GM21576 (cell line): Measurements from ENCODE around the gene SIL1.
"Not testable (repeated sequence)": the region's sequence is repeated elsewhere in the genome, so short reads cannot be mapped to it uniquely, and the experiment has no call there.

Source experiments
- ATAC-seq: cut with Tn5 transposase; IDR thresholded peaks from one replicate; pipeline ENCODE4 v1.9.1; 2021; ENCODE audit warnings: mild to moderate bottlenecking, moderate library complexity; ENCODE audit not compliant: unreplicated experiment

Gene SIL1

DNA sequence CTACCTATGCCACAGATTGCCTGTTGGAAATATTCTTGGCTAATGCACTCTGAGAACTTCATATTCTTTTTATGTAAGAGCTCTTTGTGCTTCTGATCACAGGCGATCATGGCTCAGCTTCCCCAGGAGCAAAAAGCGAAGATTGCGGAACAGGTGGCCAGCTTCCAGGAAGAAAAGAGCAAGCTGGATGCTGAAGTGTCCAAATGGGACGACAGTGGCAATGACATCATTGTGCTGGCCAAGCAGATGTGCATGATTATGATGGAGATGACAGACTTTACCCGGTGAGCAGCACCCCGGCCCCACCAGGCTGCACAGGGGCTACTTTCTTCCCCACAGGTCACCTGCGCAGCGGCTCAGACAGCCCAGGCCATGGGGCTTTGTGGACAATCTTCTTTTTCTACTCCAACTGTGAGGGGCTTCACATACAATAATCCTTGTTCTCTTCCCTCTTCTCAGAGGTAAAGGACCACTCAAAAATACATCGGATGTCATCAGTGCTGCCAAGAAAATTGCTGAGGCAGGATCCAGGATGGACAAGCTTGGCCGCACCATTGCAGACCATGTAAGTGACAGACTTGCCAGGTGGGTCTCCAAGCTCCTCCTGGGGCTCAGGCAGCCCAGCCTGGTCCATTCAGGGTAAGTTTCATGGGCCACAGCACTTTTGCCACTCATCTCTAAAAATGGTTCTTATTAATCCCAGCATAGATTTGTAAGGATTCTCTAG, 267.6 kb downstream of the SIL1 start:
- no peak for ATAC-seq

DNA sequence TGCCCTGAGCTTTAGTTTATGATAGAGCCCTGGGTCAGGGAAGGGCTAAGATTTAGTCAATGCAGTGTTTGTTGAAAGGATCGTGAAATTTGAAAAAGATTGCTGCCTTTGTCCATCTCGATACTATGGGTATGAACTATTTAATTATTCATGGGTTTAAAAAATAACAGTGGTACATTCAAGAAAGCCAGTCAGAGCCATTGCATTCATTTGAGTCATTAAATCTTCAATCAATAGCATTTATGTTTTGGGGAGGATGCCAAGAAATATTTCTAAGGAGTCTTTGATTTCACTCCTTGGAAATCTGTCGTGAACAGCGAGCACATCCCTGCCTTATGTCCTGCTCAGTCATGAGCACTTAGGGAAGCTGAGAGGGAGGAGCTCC, 268.6 kb downstream of the SIL1 start:
- no peak for ATAC-seq

DNA sequence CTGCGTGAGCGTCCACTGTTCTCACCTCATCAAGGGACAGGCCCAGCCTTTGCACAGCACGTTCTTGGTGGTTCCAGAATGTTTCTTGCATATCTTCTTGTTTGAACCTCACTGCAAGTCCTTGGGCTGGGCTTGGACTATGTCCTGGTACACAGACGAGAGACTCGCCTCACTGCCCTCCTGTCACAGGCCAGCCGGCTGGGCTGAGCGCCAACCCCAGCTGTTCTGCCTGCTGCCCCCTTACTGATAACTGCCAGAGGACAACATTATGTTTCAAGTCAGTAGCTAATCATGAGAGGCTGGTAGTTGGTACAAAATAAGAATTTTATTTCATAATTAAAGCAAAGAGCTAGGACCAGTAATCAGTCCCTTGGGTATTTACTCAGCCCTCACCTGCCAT, 270.2 kb downstream of the SIL1 start:
- no peak for ATAC-seq

GRCh38 chr5:138927544-138927943, 270.6 kb downstream of the SIL1 start:
- no peak for ATAC-seq

- no peak for ATAC-seq
These were observed 271.3 kb downstream of the SIL1 start for GRCh38 chr5:138926688-138927448.

DNA sequence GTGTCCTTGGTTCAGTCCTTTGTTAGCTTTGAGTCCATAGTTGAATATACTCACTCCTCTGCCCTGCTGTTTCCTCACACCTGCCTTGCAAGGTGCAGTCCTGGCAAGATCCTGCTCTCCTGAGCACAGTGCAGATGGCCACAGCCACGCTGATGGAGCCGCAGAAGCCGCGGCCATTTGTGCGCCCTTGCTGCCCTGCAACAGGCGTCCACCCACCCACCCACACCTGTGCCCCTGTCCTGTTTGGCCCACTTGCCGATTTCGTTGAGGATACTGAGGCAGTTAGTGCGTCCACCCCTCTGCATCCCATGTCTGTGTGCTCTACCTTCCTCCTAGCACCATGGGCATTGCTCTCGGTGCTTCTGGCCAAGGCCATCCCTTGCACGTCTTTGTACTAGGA, 271.9 kb downstream of the SIL1 start:
- ATAC-seq = no peak

- no peak for ATAC-seq
These were observed 273.0 kb downstream of the SIL1 start for GRCh38 chr5:138925090-138925635.

DNA sequence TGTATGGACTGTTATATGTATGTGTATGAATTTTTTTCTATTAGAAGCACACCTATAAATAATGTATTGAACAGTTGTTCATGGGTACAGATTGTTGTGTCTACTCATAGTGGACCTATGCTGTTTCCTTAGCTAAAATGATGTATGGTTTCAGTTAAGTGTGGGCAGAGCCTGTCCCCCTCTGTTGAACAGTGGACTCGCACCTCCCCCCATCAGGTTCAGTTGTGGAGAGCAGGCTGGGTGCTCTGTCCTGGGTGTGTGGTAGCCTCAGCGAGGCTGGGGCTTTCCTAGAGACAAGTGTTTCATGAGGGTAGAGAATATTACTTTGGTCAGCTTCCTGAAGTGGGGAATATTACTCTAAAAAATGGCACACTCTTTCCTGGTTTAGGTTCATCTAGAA, 275.7 kb downstream of the SIL1 start:
- ATAC-seq = no peak

GRCh38 chr5:138921362-138921761, 276.8 kb downstream of the SIL1 start:
- ATAC-seq = not testable (repeated sequence)

GRCh38 chr5:138920181-138920580, 278.0 kb downstream of the SIL1 start:
- ATAC-seq = no peak

DNA sequence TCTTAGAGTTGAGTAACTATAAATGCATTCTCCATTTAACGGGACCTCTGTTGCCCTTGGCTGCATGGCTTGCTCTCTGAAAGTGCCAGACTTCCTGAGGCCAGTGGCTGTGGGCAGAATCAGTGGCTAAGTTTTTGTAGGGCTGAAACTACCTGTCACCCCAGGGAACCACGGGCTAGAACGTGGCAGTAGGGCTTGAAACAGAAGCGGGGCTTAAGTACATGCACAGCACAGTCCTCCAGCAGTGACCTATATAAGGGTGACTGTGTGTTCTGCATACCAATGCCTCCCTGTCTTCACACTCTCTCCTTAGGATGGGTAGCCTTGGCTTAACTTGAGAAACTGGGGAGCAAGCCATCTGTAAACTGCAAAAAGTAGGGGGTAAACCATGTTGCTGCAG, 279.5 kb downstream of the SIL1 start:
- ATAC-seq = no peak

GRCh38 chr5:138914338-138914737, 283.8 kb downstream of the SIL1 start:
- no peak for ATAC-seq

- no peak for ATAC-seq
These were observed 284.4 kb downstream of the SIL1 start for GRCh38 chr5:138913773-138914172.

GRCh38 chr5:138912093-138912492, 286.1 kb downstream of the SIL1 start:
- no peak for ATAC-seq

DNA sequence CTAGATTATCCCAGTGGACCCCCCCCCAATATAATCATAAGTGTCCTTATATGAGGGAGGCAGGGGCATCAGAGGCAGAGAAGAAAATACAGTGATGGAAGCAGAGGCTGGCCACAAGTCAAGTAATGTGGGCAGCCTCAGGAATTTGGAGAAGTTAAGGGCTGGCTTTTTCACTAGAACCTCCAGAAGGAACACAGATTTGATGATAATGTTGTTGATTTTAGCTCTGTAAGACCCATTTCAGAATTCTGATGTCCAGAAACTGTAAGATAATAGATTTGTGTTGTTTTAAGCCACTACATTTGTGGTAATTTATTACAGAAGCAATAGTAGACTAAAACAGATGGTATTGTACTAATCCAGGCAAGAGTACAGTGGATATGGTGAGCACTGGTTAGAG, 286.7 kb downstream of the SIL1 start:
- no peak for ATAC-seq

- ATAC-seq = no peak
These were observed 287.5 kb downstream of the SIL1 start for GRCh38 chr5:138910546-138911185.

- ATAC-seq = no peak
These were observed 288.4 kb downstream of the SIL1 start for GRCh38 chr5:138909734-138910133.

DNA sequence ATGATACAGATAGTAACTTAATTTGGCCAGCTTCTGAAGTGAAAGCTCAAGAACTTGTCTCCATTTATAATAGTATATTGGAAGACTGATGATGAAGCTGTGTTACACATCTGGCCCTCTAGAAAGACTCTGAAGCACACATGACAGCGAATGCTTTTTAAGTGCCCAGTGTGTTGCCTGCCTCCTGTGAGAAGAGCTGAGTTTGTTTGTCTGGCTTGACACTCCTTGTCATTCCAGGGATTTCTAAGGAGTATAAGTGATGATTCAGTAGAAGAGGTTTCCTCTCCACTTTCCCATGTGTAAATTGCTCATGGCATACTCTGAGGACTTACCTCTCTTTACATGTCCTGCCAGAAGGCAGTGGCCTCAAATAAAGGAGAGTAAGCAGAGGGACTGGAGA, 292.6 kb downstream of the SIL1 start:
- ATAC-seq = no peak

DNA sequence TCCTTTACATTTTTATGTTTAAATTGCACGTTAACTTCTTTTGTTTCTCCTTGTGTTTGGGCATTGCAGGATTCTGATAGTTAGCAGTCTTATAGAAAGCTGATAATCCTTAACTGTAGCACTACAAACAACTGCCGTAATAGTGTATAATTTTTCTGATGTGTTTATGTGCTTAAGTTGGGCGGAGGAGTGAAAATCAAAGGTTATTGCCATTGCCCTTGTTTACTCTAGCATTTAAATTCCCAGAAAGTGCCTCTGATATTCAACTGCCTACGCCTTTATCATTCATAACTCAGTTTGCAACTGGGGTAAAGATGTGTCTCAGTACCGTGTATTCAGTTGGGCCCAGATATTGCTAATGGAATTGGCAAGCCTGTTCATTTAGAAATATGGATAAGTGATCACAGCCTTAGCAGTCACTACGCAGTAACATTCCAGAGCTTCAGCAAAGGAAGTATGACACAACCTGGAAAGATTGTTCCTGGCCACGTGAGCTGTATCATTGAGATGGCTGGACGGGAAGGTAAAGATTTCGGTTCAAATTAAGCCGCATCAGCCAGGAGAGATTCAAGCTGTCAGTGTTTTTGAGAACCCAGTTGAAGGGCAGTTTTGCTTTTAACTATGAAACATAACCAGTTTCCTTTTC, 294.9 kb downstream of the SIL1 start:
- ATAC-seq = no peak

DNA sequence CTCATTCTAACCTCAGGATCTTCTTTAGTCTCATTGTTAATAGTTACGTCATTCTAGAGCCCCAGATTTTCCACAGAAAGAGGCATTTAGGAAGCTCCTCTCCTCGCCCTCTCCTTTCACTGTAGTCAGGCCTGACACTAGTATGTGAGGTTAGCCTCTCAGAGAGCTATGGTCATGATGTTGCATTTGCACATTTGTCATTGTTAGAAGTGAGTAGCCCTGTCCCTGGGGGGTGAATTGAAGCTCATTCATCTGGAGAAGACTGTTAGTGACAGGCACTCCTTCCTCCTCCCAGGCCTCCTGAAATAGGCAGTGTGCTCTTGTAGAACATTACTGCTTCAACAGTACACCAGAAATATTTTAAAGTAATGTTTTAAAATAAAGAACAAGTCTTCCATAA, 296.5 kb downstream of the SIL1 start:
- no peak for ATAC-seq

- ATAC-seq = no peak
These were observed 297.7 kb downstream of the SIL1 start for GRCh38 chr5:138900281-138900965.
